ENCODE results near the gene PGGHG. TPM values are rescaled to one million over a fixed set of nuclear protein-coding genes. Genes with fewer than 3 reads are reported as not detected.

The PGGHG gene
- total RNA-seq, 1 experiment from 2014 or later = 12.4 TPM

GRCh38 chr11:334264-334994, 45.5 kb downstream of the PGGHG start:
- POLR2A ChIA-PET (ENCODE audit: unreplicated experiment) = no interaction called here
- H3K9me2 ChIP-seq (replicated peaks; ENCODE audit: low read length) = no peaks in the 10 kb centered on the region
- H3F3A ChIP-seq (ENCODE audit: low read length, unreplicated experiment) = no peaks in the 10 kb centered on the region
- no peaks in the 10 kb centered on the region for H3K79me2 ChIP-seq (ENCODE audit: low read length)
- no peaks in the 10 kb centered on the region for H3K36me3 ChIP-seq (ENCODE audit: low read depth, low read length)
- no peak overlapping the region for H3K9ac ChIP-seq (ENCODE audit: low read length)
- no peak overlapping the region for H2AFZ ChIP-seq (ENCODE audit: low read length)
- intact Hi-C loops (cut with micrococcal nuclease) = no loop called here
- CTCF ChIA-PET = no interaction called here
- TF ChIP-seq CTCF (conservative IDR thresholded peaks at IDR 0.05; ENCODE audit: low read depth, low read length) (no peak), EZH2phosphoT487 (IDR thresholded peaks at IDR 0.05; ENCODE audit: borderline replicate concordance, low read length) (no peak), EZH2 (IDR thresholded peaks at IDR 0.05; ENCODE audit: low read length, unreplicated experiment) (no peak)
- BruUV-seq (replicated peaks) = no TSS peak
- no peak overlapping the region for H3K4me3 ChIP-seq (ENCODE audit: low read length)
- no peak for ATAC-seq
- no peaks in the 10 kb centered on the region for H3K9me3 ChIP-seq (ENCODE audit: low read length)
- no peaks in the 10 kb centered on the region for H3K27me3 ChIP-seq (ENCODE audit: low read length)
- no peaks in the 10 kb centered on the region for H4K20me1 ChIP-seq (ENCODE audit: low read length)
- no peaks in the 10 kb centered on the region for H3K4me1 ChIP-seq (ENCODE audit: insufficient read depth, low read length)
- no peak overlapping the region for H3K27ac ChIP-seq (ENCODE audit: low read length)
- no peak for DNase-seq
- H3K4me2 ChIP-seq (ENCODE audit: low read length) = no peak overlapping the region

GRCh38 chr11:335779-336658, 47.1 kb downstream of the PGGHG start:
- no peak for ATAC-seq
- Histone ChIP-seq H2AFZ (ENCODE audit: low read length) (0 out of 2 replicates have a peak overlapping the region, but pooled peaks have one; percentile 18), H3K79me2 (ENCODE audit: low read length) (no peaks in the 10 kb centered on the region), H3K9me3 (ENCODE audit: low read length) (no peaks in the 10 kb centered on the region), H3F3A (ENCODE audit: low read length, unreplicated experiment) (no peaks in the 10 kb centered on the region), H3K4me2 (ENCODE audit: low read length) (no peak overlapping the region), H3K9ac (ENCODE audit: low read length) (no peak overlapping the region), H3K9me2 (replicated peaks; ENCODE audit: low read length) (no peaks in the 10 kb centered on the region), H3K27ac (ENCODE audit: low read length) (no peak overlapping the region), H3K4me3 (ENCODE audit: low read length) (no peak overlapping the region), H3K36me3 (ENCODE audit: low read depth, low read length) (no peaks in the 10 kb centered on the region), H3K4me1 (ENCODE audit: insufficient read depth, low read length) (no peaks in the 10 kb centered on the region), H3K27me3 (ENCODE audit: low read length) (peaks cover 7% of the 10 kb centered on the region), H4K20me1 (ENCODE audit: low read length) (no peaks in the 10 kb centered on the region)
- ChIA-PET POLR2A (ENCODE audit: unreplicated experiment) (no interaction called here), CTCF (no interaction called here)
- TF ChIP-seq EZH2phosphoT487 (IDR thresholded peaks at IDR 0.05; ENCODE audit: borderline replicate concordance, low read length) = no peak
- no peak for TF ChIP-seq CTCF (conservative IDR thresholded peaks at IDR 0.05; ENCODE audit: low read depth, low read length)
- no peak for TF ChIP-seq EZH2 (IDR thresholded peaks at IDR 0.05; ENCODE audit: low read length, unreplicated experiment)
- DNase-seq = no peak
- intact Hi-C loops (cut with micrococcal nuclease) = no loop called here
- BruUV-seq (replicated peaks) = no TSS peak

Measured in PC-3 (cell line).